ENCODE results near the gene FLT1.
A peak's percentile ranks its signal among the peaks of the same experiment; 100 is the strongest.

The FLT1 gene

DNA sequence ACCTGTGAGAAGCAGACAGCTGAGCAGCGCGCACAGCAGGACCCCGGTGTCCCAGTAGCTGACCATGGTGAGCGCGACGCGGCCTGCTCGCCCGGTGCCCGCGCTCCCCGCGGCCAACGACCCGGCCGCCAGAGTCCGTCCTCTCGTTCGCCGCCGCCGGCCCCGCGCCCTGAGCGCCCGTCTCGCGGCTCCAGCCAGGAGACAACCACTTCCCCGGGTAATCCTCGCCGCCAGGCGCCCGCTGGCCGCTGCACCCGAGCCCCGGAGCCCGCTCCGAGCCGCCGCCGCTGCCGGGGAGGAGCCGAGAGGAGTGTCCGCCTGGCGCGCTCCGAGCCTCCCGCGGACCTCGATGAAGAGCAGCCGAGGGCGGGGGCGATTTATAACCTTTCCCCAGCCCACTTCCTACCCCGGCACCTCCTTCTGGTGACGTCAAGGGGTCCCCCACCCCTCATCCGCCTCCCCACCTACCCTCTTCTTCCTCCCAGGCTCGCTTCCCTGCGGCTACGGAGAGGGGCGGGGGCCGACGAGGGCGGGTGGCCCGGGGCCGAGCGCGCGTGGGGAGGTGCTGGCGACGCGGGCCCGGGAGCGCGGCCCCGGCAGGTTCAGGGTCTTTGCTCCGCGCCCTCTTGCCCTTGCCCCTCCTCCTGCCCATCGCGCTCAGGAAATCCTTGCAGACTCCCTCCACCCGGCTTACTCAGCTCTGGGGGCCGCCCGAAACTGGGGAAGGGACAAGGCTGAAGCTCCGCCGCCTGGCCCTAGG lies at the start of gene FLT1:
Gene FLT1 (minus strand): TSS at position 351 of the 760 bp plus-strand sequence. CDS start 285 bp downstream, at position 66.
- Histone ChIP-seq H3K4me3 (ENCODE audit: low read depth, low read length) (peak within 1 kb of the TSS; percentile 67), H3K36me3 (ENCODE audit: control insufficient read depth in 2 of 2, insufficient read depth in 1 of 2, low read length in 2 of 2) (no peaks in the 10 kb centered on the region), H3K27ac (ENCODE audit: extremely low read depth, low read depth, low read length) (peak within 1 kb of the TSS; percentile 63; the same call in 1 of the 2 replicates), H3K9me3 (ENCODE audit: control insufficient read depth, insufficient read depth, low read depth, low read length) (no peaks in the 10 kb centered on the region), H3K4me1 (ENCODE audit: control insufficient read depth, insufficient read depth, low read length) (peaks cover 3% of the 10 kb centered on the region; the same call in 1 of the 2 replicates)
- CTCF ChIA-PET = no interaction called here
- POLR2A ChIA-PET = no interaction called here
- peak; percentile 41; the same call in 1 of the 2 replicates for TF ChIP-seq GLIS2 (tag by site-specific recombination; IDR thresholded peaks at IDR 0.05)
- TF ChIP-seq, protein P1, sequence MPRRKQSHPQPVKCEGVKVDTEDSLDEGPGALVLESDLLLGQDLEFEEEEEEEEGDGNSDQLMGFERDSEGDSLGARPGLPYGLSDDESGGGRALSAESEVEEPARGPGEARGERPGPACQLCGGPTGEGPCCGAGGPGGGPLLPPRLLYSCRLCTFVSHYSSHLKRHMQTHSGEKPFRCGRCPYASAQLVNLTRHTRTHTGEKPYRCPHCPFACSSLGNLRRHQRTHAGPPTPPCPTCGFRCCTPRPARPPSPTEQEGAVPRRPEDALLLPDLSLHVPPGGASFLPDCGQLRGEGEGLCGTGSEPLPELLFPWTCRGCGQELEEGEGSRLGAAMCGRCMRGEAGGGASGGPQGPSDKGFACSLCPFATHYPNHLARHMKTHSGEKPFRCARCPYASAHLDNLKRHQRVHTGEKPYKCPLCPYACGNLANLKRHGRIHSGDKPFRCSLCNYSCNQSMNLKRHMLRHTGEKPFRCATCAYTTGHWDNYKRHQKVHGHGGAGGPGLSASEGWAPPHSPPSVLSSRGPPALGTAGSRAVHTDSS (tag by site-specific recombination; IDR thresholded peaks at IDR 0.05) = peak; percentile 81
- TF ChIP-seq ZEB2 (tag by site-specific recombination; IDR thresholded peaks at IDR 0.05) = no peak
- no peak for TF ChIP-seq ZNF366 (tag by site-specific recombination; conservative IDR thresholded peaks at IDR 0.05)
- TF ChIP-seq, protein P2, sequence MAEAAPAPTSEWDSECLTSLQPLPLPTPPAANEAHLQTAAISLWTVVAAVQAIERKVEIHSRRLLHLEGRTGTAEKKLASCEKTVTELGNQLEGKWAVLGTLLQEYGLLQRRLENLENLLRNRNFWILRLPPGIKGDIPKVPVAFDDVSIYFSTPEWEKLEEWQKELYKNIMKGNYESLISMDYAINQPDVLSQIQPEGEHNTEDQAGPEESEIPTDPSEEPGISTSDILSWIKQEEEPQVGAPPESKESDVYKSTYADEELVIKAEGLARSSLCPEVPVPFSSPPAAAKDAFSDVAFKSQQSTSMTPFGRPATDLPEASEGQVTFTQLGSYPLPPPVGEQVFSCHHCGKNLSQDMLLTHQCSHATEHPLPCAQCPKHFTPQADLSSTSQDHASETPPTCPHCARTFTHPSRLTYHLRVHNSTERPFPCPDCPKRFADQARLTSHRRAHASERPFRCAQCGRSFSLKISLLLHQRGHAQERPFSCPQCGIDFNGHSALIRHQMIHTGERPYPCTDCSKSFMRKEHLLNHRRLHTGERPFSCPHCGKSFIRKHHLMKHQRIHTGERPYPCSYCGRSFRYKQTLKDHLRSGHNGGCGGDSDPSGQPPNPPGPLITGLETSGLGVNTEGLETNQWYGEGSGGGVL (tag by site-specific recombination; IDR thresholded peaks at IDR 0.05) = peak; percentile 69; the same call in 1 of the 2 replicates
- TF ChIP-seq ZBTB8A (tag by site-specific recombination; IDR thresholded peaks at IDR 0.05) = peak; percentile 7; the same call in 1 of the 2 replicates
- TF ChIP-seq GLIS1 (tag by site-specific recombination; IDR thresholded peaks at IDR 0.05) = 0 out of 2 replicates have a peak, but pooled peaks have one; percentile 28
- TF ChIP-seq EGR2 (tag by site-specific recombination; IDR thresholded peaks at IDR 0.05; ENCODE audit: low read depth) = peak; percentile 86
- peak; percentile 6; the same call in 1 of the 2 replicates for TF ChIP-seq SCRT2 (tag by site-specific recombination; IDR thresholded peaks at IDR 0.05)
- TF ChIP-seq SP3 (tag by site-specific recombination; IDR thresholded peaks at IDR 0.05) = peak; percentile 4; the same call in 1 of the 2 replicates
- TF ChIP-seq, protein P3, sequence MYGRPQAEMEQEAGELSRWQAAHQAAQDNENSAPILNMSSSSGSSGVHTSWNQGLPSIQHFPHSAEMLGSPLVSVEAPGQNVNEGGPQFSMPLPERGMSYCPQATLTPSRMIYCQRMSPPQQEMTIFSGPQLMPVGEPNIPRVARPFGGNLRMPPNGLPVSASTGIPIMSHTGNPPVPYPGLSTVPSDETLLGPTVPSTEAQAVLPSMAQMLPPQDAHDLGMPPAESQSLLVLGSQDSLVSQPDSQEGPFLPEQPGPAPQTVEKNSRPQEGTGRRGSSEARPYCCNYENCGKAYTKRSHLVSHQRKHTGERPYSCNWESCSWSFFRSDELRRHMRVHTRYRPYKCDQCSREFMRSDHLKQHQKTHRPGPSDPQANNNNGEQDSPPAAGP (tag by site-specific recombination; IDR thresholded peaks at IDR 0.05) = no peak
- TF ChIP-seq, protein P4, sequence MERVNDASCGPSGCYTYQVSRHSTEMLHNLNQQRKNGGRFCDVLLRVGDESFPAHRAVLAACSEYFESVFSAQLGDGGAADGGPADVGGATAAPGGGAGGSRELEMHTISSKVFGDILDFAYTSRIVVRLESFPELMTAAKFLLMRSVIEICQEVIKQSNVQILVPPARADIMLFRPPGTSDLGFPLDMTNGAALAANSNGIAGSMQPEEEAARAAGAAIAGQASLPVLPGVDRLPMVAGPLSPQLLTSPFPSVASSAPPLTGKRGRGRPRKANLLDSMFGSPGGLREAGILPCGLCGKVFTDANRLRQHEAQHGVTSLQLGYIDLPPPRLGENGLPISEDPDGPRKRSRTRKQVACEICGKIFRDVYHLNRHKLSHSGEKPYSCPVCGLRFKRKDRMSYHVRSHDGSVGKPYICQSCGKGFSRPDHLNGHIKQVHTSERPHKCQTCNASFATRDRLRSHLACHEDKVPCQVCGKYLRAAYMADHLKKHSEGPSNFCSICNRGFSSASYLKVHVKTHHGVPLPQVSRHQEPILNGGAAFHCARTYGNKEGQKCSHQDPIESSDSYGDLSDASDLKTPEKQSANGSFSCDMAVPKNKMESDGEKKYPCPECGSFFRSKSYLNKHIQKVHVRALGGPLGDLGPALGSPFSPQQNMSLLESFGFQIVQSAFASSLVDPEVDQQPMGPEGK (tag by site-specific recombination; IDR thresholded peaks at IDR 0.05) = peak; percentile 27; the same call in 1 of the 2 replicates
- peak; percentile 44 for TF ChIP-seq SP2 (tag by site-specific recombination; IDR thresholded peaks at IDR 0.05)
- peak; percentile 76 for TF ChIP-seq ZBTB20 (tag by site-specific recombination; IDR thresholded peaks at IDR 0.05)
- no peak for TF ChIP-seq ZBTB10 (tag by site-specific recombination; IDR thresholded peaks at IDR 0.05)
- TF ChIP-seq ZNF341 (tag by site-specific recombination; IDR thresholded peaks at IDR 0.05; ENCODE audit: low read depth) = peak; percentile 56; the same call in 1 of the 2 replicates
- peak; percentile 31; the same call in 1 of the 2 replicates for TF ChIP-seq WT1 (tag by site-specific recombination; IDR thresholded peaks at IDR 0.05)
- TF ChIP-seq KLF1 (tag by site-specific recombination; IDR thresholded peaks at IDR 0.05) = peak; percentile 76
- no peak for TF ChIP-seq ZBTB7A (tag by site-specific recombination; IDR thresholded peaks at IDR 0.05; ENCODE audit: low read depth)
- TF ChIP-seq ZBTB26 (tag by site-specific recombination; optimal IDR thresholded peaks at IDR 0.05) = peak; percentile 68
- peak; percentile 93 for TF ChIP-seq ZFHX2 (tag by site-specific recombination; conservative IDR thresholded peaks at IDR 0.05)
- peak; percentile 74 for TF ChIP-seq ZIC2 (tag by site-specific recombination; IDR thresholded peaks at IDR 0.05)
- no peak for TF ChIP-seq ZBTB11 (tag by site-specific recombination; conservative IDR thresholded peaks at IDR 0.05; ENCODE audit: low read depth)
